Sigmoid colon (tissue), 4 donors: ENCODE data around the gene SNAP29.
A peak's percentile ranks its signal among the peaks of the same experiment; 100 is the strongest.

Source experiments
- POLR2AphosphoS5 ChIP-seq, 4 donors: sonication (generic); formaldehyde crosslinking; IDR thresholded peaks; one replicate each; pipeline ENCODE4 v1.6.1; 2017; ENCODE audit warnings: antibody characterized with exemption in 4 of 4
- TF ChIP-seq, protein P1 (sequence below), 4 experiments: fragments of 450-650 bp in 3 of 4; fragments of 200-600 bp in 1 of 4; IDR thresholded peaks; one replicate each; pipeline ENCODE4 v1.5.1; 2016 to 2019; ENCODE audit warnings: antibody characterized with exemption in 4 of 4, mild to moderate bottlenecking in 3 of 4, moderate library complexity in 2 of 4

DNA sequence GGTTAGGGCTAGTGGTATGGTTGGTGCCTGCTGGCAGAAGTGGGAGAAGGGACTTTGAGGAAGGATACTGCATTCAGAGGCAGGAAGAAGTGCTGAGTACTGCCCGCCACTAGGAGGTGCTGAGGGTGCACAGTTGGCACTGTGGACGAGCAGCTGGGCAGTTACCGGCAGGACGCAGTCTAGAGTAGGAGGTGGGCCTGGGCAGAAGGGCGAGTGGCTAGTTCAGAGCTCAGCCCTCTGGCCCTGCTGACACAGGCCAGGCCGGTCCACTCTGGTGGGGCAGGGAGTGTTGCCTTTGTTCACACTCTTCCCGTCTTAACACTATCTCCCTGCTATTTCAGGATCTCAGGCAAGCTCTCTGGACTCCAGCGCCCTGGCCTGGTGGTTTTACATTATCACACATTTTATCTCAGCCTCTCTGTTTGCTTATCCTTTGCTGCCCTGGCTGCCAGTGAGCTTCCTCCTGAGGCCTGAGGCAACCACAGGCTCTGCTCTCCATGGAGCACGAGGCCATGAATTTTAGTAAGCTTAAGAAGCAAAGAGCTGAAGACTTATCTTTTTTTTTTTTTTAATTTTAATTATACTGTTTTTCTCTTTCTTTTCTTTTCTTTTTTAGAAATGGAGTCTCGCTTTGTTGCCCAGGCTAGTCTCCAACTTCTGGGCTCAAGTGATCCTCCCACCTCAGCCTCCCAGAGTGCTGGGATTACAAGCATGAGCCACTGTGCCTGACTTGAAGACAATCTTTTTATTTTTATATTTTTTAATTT is 26.9 kb downstream of the SNAP29 start:
- TF ChIP-seq, protein P1, sequence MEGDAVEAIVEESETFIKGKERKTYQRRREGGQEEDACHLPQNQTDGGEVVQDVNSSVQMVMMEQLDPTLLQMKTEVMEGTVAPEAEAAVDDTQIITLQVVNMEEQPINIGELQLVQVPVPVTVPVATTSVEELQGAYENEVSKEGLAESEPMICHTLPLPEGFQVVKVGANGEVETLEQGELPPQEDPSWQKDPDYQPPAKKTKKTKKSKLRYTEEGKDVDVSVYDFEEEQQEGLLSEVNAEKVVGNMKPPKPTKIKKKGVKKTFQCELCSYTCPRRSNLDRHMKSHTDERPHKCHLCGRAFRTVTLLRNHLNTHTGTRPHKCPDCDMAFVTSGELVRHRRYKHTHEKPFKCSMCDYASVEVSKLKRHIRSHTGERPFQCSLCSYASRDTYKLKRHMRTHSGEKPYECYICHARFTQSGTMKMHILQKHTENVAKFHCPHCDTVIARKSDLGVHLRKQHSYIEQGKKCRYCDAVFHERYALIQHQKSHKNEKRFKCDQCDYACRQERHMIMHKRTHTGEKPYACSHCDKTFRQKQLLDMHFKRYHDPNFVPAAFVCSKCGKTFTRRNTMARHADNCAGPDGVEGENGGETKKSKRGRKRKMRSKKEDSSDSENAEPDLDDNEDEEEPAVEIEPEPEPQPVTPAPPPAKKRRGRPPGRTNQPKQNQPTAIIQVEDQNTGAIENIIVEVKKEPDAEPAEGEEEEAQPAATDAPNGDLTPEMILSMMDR (IDR thresholded peaks at IDR 0.05) = peak; percentile 67 to 95 (median 84)
- TF ChIP-seq POLR2AphosphoS5 (IDR thresholded peaks at IDR 0.05) = peak in 1 of 4 donors; percentile 32
